GM23338 (cell line): ENCODE data around the gene ZNF276. TPM values are rescaled to one million over a fixed set of nuclear protein-coding genes. Genes with fewer than 3 reads are reported as not detected.

Experiments
- ATAC-seq: fragments of 200-7000 bp; cut with Tn5 transposase; 3 replicates; pipeline ENCODE4 v1.9.1; 2020
- DNase-seq: peaks from one replicate; pipeline ENCODE4 v3.0.0-alpha.2; 2015; ENCODE audit warnings: low spot score
- H2AFZ ChIP-seq: fragments of 200-600 bp; sonication (generic); 2 replicates; pipeline ENCODE4 v1.8.0; 2016; ENCODE audit warnings: antibody characterized with exemption, mild to moderate bottlenecking, moderate library complexity
- H3F3A ChIP-seq: fragments of 200-600 bp; sonication (generic); replicated peaks from 2 replicates; pipeline ENCODE4 v1.8.0; 2017; ENCODE audit warnings: antibody characterized with exemption, mixed run types, low read depth
- H3K27ac ChIP-seq: fragments of 200-600 bp; sonication (generic); 2 replicates; pipeline ENCODE4 v1.6.1; 2016; ENCODE audit warnings: low read depth
- H3K27me3 ChIP-seq: fragments of 200-600 bp; sonication (generic); 2 replicates; pipeline ENCODE4 v1.8.0; 2016; ENCODE audit warnings: mild to moderate bottlenecking, mixed run types, moderate library complexity; ENCODE audit not compliant: insufficient read depth
- H3K36me3 ChIP-seq: fragments of 200-600 bp; sonication (generic); 2 replicates; pipeline ENCODE4 v1.8.0; 2016; ENCODE audit warnings: mild to moderate bottlenecking; ENCODE audit not compliant: insufficient read depth
- H3K4me1 ChIP-seq: fragments of 200-600 bp; sonication (generic); 2 replicates; pipeline ENCODE4 v1.8.0; 2016; ENCODE audit warnings: mild to moderate bottlenecking, moderate library complexity; ENCODE audit not compliant: insufficient read depth
- H3K4me2 ChIP-seq: fragments of 200-600 bp; sonication (generic); 2 replicates; pipeline ENCODE4 v1.7.1; 2017; ENCODE audit warnings: mixed run types
- H3K4me3 ChIP-seq: fragments of 200-600 bp; sonication (generic); 2 replicates; pipeline ENCODE4 v1.6.1; 2016; ENCODE audit warnings: mixed run types
- H3K79me2 ChIP-seq: fragments of 200-600 bp; sonication (generic); replicated peaks from 2 replicates; pipeline ENCODE4 v1.8.0; 2017; ENCODE audit warnings: mild to moderate bottlenecking; ENCODE audit not compliant: insufficient read depth
- H3K9me2 ChIP-seq: fragments of 200-600 bp; sonication (generic); 2 replicates; pipeline ENCODE4 v1.8.0; 2017; ENCODE audit not compliant: insufficient read depth
- H4K20me1 ChIP-seq: fragments of 200-600 bp; sonication (generic); replicated peaks from 2 replicates; pipeline ENCODE4 v1.8.0; 2017; ENCODE audit warnings: mild to moderate bottlenecking; ENCODE audit not compliant: insufficient read depth
- H3K27ac Mint-ChIP-seq: 2 replicates; pipeline ENCODE4 v1.8.0; 2020; ENCODE audit warnings: inconsistent platforms, mild to moderate bottlenecking, moderate library complexity, mixed read lengths
- H3K27me3 Mint-ChIP-seq: 3 replicates; pipeline ENCODE4 v1.8.0; 2022; ENCODE audit warnings: low read depth, mild to moderate bottlenecking, moderate library complexity, mixed read lengths, inconsistent platforms; ENCODE audit not compliant: insufficient read depth, poor library complexity
- H3K36me3 Mint-ChIP-seq: 3 replicates; pipeline ENCODE4 v1.8.0; 2021; ENCODE audit warnings: low read depth, mild to moderate bottlenecking, inconsistent platforms, moderate library complexity, mixed read lengths
- H3K4me1 Mint-ChIP-seq: 3 replicates; pipeline ENCODE4 v1.8.0; 2020; ENCODE audit warnings: mild to moderate bottlenecking, inconsistent platforms, mixed read lengths
- H3K4me3 Mint-ChIP-seq: 3 replicates; pipeline ENCODE4 v1.8.0; 2021; ENCODE audit warnings: moderate library complexity, mild to moderate bottlenecking, inconsistent platforms, mixed read lengths
- H3K9me3 Mint-ChIP-seq: 3 replicates; pipeline ENCODE4 v1.8.0; 2020; ENCODE audit warnings: moderate library complexity, mild to moderate bottlenecking, inconsistent platforms, mixed read lengths
- CREB1 ChIP-seq: fragments of 250-450 bp; sonication (Bioruptor Pico); IDR thresholded peaks from 2 replicates; pipeline ENCODE4 v1.5.0; 2020; ENCODE audit warnings: low read depth, mild to moderate bottlenecking, moderate library complexity
- EZH2phosphoT487 ChIP-seq: fragments of 200-600 bp; sonication (generic); IDR thresholded peaks from one replicate; pipeline ENCODE4 v1.8.1; 2018; ENCODE audit warnings: antibody characterized with exemption; ENCODE audit not compliant: unreplicated experiment
- JUNB ChIP-seq: IDR thresholded peaks from one replicate; pipeline ENCODE4 v1.6.1; 2016; ENCODE audit warnings: antibody characterized with exemption; ENCODE audit not compliant: unreplicated experiment
- NANOG ChIP-seq: IDR thresholded peaks from 2 replicates; pipeline ENCODE4 v1.6.1; 2016; ENCODE audit warnings: antibody characterized with exemption, borderline replicate concordance
- POLR2AphosphoS5 ChIP-seq: IDR thresholded peaks from 2 replicates; pipeline ENCODE4 v1.6.1; 2016; ENCODE audit warnings: antibody characterized with exemption, low read depth
- STAT1 ChIP-seq: IDR thresholded peaks from one replicate; pipeline ENCODE4 v1.6.1; 2016; ENCODE audit warnings: antibody characterized with exemption; ENCODE audit not compliant: unreplicated experiment
- ZNF114 ChIP-seq: fragments of 250-450 bp; sonication (Bioruptor Pico); IDR thresholded peaks from 2 replicates; pipeline ENCODE4 v1.5.0; 2020; ENCODE audit warnings: mild to moderate bottlenecking, moderate library complexity
- ZNF331 ChIP-seq: fragments of 250-450 bp; sonication (Bioruptor Pico); IDR thresholded peaks from 2 replicates; pipeline ENCODE4 v1.5.0; 2020; ENCODE audit warnings: low read depth, mild to moderate bottlenecking, moderate library complexity
- polyA plus RNA-seq: library from polyadenylated mRNA; unstranded; fragments of >200 nt; fragmentation: Nextera tagmentation; extraction: Ambion mirVana; gene quantifications from 2 replicates; pipeline ENCODE4 v1.2.1, GENCODE V29; 2016
- total RNA-seq: library from RNA; depleted of rRNA; stranded (reverse); fragments of >200 nt; shearing (Covaris generic); gene quantifications from 2 replicates; pipeline ENCODE4 v1.2.3, GENCODE V29; 2014
- TF ChIP-seq, protein P1 (sequence below): IDR thresholded peaks from 2 replicates; pipeline ENCODE4 v1.6.1; 2016; ENCODE audit warnings: antibody characterized with exemption
- TF ChIP-seq, protein P2 (sequence below), 2 experiments: fragments of 200-600 bp in 1 of 2; sonication (generic) in 1 of 2; conservative IDR thresholded peaks; 2 replicates each; pipeline versions ENCODE4 v1.5.1 to v1.6.1; 2016 to 2017; ENCODE audit warnings: antibody characterized with exemption in 2 of 2, low read depth in 2 of 2, mild to moderate bottlenecking in 2 of 2, moderate library complexity in 1 of 2
- TF ChIP-seq, protein P3 (sequence below): IDR thresholded peaks from one replicate; pipeline ENCODE4 v1.6.1; 2018; ENCODE audit warnings: antibody characterized with exemption; ENCODE audit not compliant: unreplicated experiment

The ZNF276 gene
- total and polyA plus RNA-seq, 2 experiments from 2014 or later: 3.4 to 15.6 TPM

DNA sequence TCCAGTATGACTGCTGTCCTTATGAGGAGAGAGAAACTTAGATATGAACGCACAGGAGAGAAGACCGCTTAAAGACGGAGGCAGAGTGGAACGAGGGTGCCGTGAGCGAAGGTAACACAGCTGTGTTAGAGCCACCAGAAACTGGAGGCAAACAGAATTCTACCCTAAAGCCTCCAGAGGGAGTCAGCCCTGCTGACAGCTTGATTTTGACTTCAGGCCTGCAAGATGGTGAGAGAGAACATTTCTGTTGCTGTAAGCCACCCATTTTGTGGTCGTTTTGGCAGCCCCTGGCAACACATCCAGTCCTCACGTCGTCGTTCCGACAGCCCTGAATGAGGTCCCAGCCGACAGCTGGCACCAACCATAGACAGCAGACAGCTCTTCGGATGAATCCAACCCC, 17.1 kb upstream of the ZNF276 start:
- H3K27ac Mint-ChIP-seq: no peak overlapping the region
- peaks cover 2% of the 10 kb centered on the region for H4K20me1 ChIP-seq
- H3K4me1 Mint-ChIP-seq: peaks cover 10% of the 10 kb centered on the region
- no peak overlapping the region for H3K27ac ChIP-seq
- H3K9me2 ChIP-seq: no peaks in the 10 kb centered on the region
- no peak overlapping the region for H2AFZ ChIP-seq
- peaks cover 23% of the 10 kb centered on the region; the same call in 1 of the 2 replicates for H3K27me3 ChIP-seq
- H3K4me1 ChIP-seq: peaks cover 14% of the 10 kb centered on the region
- H3K36me3 ChIP-seq: no peaks in the 10 kb centered on the region
- H3K36me3 Mint-ChIP-seq: peaks cover under 1% of the 10 kb centered on the region
- DNase-seq (no peak), ATAC-seq (no peak)
- no peak overlapping the region for H3K4me3 ChIP-seq
- TF ChIP-seq, protein P1, sequence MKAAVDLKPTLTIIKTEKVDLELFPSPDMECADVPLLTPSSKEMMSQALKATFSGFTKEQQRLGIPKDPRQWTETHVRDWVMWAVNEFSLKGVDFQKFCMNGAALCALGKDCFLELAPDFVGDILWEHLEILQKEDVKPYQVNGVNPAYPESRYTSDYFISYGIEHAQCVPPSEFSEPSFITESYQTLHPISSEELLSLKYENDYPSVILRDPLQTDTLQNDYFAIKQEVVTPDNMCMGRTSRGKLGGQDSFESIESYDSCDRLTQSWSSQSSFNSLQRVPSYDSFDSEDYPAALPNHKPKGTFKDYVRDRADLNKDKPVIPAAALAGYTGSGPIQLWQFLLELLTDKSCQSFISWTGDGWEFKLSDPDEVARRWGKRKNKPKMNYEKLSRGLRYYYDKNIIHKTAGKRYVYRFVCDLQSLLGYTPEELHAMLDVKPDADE: no peak
- TF ChIP-seq STAT1 (no peak), ZNF331 (CRISPR knock-in tag) (no peak)
- H3K27me3 Mint-ChIP-seq: peaks cover 24% of the 10 kb centered on the region
- no peak overlapping the region; the same call in 2 of the 3 replicates for H3K4me3 Mint-ChIP-seq
- no peaks in the 10 kb centered on the region for H3K79me2 ChIP-seq
- no peaks in the 10 kb centered on the region for H3K9me3 Mint-ChIP-seq
- no peak overlapping the region for H3K4me2 ChIP-seq
- H3F3A ChIP-seq: peaks cover 17% of the 10 kb centered on the region; the same call in 1 of the 2 replicates

DNA sequence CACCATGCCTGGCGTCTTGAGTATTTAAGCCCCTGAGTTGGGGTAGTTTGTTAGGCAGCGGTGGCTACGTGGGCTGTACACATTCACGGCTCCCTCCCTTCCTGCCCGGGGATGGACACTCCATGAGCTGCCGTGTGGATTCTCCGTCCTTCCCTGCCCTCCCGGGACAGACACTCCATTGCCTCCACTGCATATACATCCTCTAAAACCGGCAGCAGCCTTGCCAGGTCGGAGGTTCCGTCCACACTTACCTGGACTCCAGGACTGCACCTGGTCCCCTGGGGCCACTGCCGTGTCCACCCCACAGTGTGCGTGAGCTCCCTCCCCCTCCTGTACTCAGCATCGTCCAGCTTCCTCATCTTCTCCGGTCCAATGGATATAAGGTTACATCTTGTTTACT, 16.3 kb upstream of the ZNF276 start:
- no peaks in the 10 kb centered on the region for H3K36me3 Mint-ChIP-seq
- H3K9me2 ChIP-seq: no peaks in the 10 kb centered on the region
- no peaks in the 10 kb centered on the region for H3K36me3 ChIP-seq
- peaks cover 23% of the 10 kb centered on the region; the same call in 1 of the 2 replicates for H3K27me3 ChIP-seq
- DNase-seq: no peak
- H3K4me1 Mint-ChIP-seq: peaks cover 13% of the 10 kb centered on the region
- H3K4me3 Mint-ChIP-seq: no peak overlapping the region; the same call in 2 of the 3 replicates
- no peaks in the 10 kb centered on the region for H4K20me1 ChIP-seq
- no peaks in the 10 kb centered on the region for H3K9me3 Mint-ChIP-seq
- H3K27me3 Mint-ChIP-seq: peaks cover 31% of the 10 kb centered on the region
- H3K79me2 ChIP-seq: no peaks in the 10 kb centered on the region
- no peak overlapping the region for H2AFZ ChIP-seq
- 0 out of 2 replicates have a peak, but pooled peaks cover 14% of the 10 kb centered on the region for H3F3A ChIP-seq
- no peak overlapping the region for H3K4me3 ChIP-seq
- no peak overlapping the region for H3K4me2 ChIP-seq
- H3K4me1 ChIP-seq: peaks cover 12% of the 10 kb centered on the region
- no peak overlapping the region for H3K27ac ChIP-seq
- H3K27ac Mint-ChIP-seq: no peak overlapping the region
- ATAC-seq: no peak
- TF ChIP-seq EZH2phosphoT487 (no peak), ZNF114 (CRISPR knock-in tag) (no peak), CREB1 (CRISPR knock-in tag) (no peak), POLR2AphosphoS5 (no peak), NANOG (no peak), JUNB (no peak)
- TF ChIP-seq, protein P2, sequence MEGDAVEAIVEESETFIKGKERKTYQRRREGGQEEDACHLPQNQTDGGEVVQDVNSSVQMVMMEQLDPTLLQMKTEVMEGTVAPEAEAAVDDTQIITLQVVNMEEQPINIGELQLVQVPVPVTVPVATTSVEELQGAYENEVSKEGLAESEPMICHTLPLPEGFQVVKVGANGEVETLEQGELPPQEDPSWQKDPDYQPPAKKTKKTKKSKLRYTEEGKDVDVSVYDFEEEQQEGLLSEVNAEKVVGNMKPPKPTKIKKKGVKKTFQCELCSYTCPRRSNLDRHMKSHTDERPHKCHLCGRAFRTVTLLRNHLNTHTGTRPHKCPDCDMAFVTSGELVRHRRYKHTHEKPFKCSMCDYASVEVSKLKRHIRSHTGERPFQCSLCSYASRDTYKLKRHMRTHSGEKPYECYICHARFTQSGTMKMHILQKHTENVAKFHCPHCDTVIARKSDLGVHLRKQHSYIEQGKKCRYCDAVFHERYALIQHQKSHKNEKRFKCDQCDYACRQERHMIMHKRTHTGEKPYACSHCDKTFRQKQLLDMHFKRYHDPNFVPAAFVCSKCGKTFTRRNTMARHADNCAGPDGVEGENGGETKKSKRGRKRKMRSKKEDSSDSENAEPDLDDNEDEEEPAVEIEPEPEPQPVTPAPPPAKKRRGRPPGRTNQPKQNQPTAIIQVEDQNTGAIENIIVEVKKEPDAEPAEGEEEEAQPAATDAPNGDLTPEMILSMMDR (conservative IDR thresholded peaks at IDR 0.05; ENCODE audit: low read depth in 2 of 2): no peak
- TF ChIP-seq, protein P3, sequence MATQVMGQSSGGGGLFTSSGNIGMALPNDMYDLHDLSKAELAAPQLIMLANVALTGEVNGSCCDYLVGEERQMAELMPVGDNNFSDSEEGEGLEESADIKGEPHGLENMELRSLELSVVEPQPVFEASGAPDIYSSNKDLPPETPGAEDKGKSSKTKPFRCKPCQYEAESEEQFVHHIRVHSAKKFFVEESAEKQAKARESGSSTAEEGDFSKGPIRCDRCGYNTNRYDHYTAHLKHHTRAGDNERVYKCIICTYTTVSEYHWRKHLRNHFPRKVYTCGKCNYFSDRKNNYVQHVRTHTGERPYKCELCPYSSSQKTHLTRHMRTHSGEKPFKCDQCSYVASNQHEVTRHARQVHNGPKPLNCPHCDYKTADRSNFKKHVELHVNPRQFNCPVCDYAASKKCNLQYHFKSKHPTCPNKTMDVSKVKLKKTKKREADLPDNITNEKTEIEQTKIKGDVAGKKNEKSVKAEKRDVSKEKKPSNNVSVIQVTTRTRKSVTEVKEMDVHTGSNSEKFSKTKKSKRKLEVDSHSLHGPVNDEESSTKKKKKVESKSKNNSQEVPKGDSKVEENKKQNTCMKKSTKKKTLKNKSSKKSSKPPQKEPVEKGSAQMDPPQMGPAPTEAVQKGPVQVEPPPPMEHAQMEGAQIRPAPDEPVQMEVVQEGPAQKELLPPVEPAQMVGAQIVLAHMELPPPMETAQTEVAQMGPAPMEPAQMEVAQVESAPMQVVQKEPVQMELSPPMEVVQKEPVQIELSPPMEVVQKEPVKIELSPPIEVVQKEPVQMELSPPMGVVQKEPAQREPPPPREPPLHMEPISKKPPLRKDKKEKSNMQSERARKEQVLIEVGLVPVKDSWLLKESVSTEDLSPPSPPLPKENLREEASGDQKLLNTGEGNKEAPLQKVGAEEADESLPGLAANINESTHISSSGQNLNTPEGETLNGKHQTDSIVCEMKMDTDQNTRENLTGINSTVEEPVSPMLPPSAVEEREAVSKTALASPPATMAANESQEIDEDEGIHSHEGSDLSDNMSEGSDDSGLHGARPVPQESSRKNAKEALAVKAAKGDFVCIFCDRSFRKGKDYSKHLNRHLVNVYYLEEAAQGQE: no peak
- TF ChIP-seq, protein P1: no peak
